ENCODE results near the gene IQCH. TPM values are rescaled to one million over a fixed set of nuclear protein-coding genes. Genes with fewer than 3 reads are reported as not detected.

The IQCH gene
- total and polyA plus RNA-seq, 9 of the 15 experiments (the other 6 are each of a cell fraction or from before 2014, with no cell fraction given): 1.8 to 3.9 (median 2.7) TPM

DNA sequence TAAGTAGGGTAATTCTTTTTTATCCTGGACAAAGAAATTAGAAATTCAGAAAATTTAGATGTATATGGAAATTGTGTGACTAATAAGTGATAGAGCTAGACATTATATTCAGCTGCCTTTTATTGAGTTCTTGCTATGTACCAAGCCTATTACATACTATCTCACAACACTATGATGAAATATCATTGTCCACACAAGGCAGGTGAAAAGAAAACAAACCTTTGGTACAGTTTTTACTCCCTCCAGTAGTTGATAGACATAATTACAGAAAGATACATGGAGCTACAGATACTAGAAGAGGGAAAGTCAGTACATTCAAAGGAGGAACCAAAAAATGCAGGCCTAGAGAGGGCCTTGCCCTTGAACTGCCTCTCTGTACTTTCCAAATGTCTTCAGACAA, 4.8 kb downstream of the IQCH start:
- H3K9ac ChIP-seq (ENCODE audit: insufficient read depth in 1 of 2, low read depth in 2 of 2, low read length in 2 of 2): no peak overlapping the region
- BruUV-seq (replicated peaks): no TSS peak
- DNase-seq (ENCODE audit: extremely low read depth in 1 of 4, low spot score in 3 of 4) (no peak), ATAC-seq (no peak), FAIRE-seq (no peak)
- no peaks in the 10 kb centered on the region for H3K9me3 ChIP-seq (replicated peaks; ENCODE audit: control insufficient read depth, insufficient read depth, low read depth, low read length)
- ChIA-PET POLR2A (interaction anchor here (0.8 kb wide), 1 partner anchor 22 kb away, joined by 3 read pairs; no protein-coding TSS in a partner anchor), CTCF (ENCODE audit: low intra/inter-chr PET ratio) (no interaction called here)
- no peak overlapping the region for H3K27ac ChIP-seq (ENCODE audit: extremely low read depth, low read depth, low read length)
- peaks cover under 1% of the 10 kb centered on the region; the same call in 1 of the 3 replicates for H3K79me2 ChIP-seq (ENCODE audit: control insufficient read depth, insufficient read depth, low read length)
- no peak overlapping the region for H3K4me3 ChIP-seq
- no peaks in the 10 kb centered on the region for H3K36me3 ChIP-seq (ENCODE audit: control insufficient read depth, insufficient read depth, low read length)
- no peaks in the 10 kb centered on the region for H3K27me3 ChIP-seq (ENCODE audit: control insufficient read depth in 2 of 2, insufficient read depth in 2 of 2, low read length in 2 of 2)
- no peaks in the 10 kb centered on the region for H4K20me1 ChIP-seq (replicated peaks; ENCODE audit: control insufficient read depth, insufficient read depth, low read length)
- peaks cover 4 to 11% of the 10 kb centered on the region in 2 experiments; a peak in 4 of 5 replicates for H3K4me1 ChIP-seq (replicated peaks in 1 of 2; ENCODE audit: control insufficient read depth in 2 of 2, insufficient read depth in 2 of 2, low read length in 2 of 2)
- H3K9me1 ChIP-seq (ENCODE audit: control insufficient read depth, insufficient read depth, low read length): no peaks in the 10 kb centered on the region
- H3K4me2 ChIP-seq (ENCODE audit: insufficient read depth, low read length): no peak overlapping the region
- TF ChIP-seq CEBPG (CRISPR knock-in tag; IDR thresholded peaks at IDR 0.05): no peak
- TF ChIP-seq CEBPG (tag; conservative IDR thresholded peaks at IDR 0.05 in 1 of 2, IDR thresholded peaks at IDR 0.05 in 1 of 2): 0 out of 4 replicates have a peak, but pooled peaks of 1 of the 2 experiments have one; percentile 46
- no peak for TF ChIP-seq IRF2 (CRISPR knock-in tag; IDR thresholded peaks at IDR 0.05)
- H2AFZ ChIP-seq (ENCODE audit: low read depth, low read length): no peak overlapping the region
- in situ Hi-C loops (cut with MboI) (no loop called here), intact Hi-C loops (cut with micrococcal nuclease) (no loop called here)

DNA sequence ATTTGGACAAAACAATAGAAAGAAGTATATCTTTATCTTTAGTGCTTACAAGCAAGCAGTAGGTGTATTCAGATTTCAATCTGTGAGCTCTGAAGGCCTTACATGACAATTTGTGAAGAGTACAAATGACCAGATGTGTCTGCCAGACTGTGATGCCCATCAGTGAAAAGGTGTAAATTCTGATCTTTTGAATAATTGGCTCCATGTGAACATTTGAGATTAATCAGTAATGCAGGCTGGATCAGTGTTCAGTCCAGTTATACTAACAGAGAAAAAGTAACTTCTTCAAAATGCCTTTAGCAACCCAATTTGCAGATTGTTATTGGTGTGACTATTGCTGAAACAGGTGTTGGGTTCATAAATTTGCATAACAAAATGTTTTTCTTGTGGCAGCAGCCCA, 5.2 kb downstream of the IQCH start:
- Histone ChIP-seq H3K4me1 (replicated peaks in 1 of 2; ENCODE audit: control insufficient read depth in 2 of 2, insufficient read depth in 2 of 2, low read length in 2 of 2) (peaks cover 2 to 11% of the 10 kb centered on the region in 2 experiments; a peak in 4 of 5 replicates), H2AFZ (ENCODE audit: low read depth, low read length) (no peak overlapping the region), H3K9me1 (ENCODE audit: control insufficient read depth, insufficient read depth, low read length) (no peaks in the 10 kb centered on the region), H3K27me3 (ENCODE audit: control insufficient read depth in 2 of 2, insufficient read depth in 2 of 2, low read length in 2 of 2) (no peaks in the 10 kb centered on the region), H3K4me3 (no peak overlapping the region), H3K9me3 (replicated peaks; ENCODE audit: control insufficient read depth, insufficient read depth, low read depth, low read length) (no peaks in the 10 kb centered on the region), H3K79me2 (ENCODE audit: control insufficient read depth, insufficient read depth, low read length) (no peaks in the 10 kb centered on the region), H3K4me2 (ENCODE audit: insufficient read depth, low read length) (no peak overlapping the region), H3K9ac (ENCODE audit: insufficient read depth in 1 of 2, low read depth in 2 of 2, low read length in 2 of 2) (no peak overlapping the region), H3K27ac (ENCODE audit: extremely low read depth, low read depth, low read length) (no peak overlapping the region), H4K20me1 (replicated peaks; ENCODE audit: control insufficient read depth, insufficient read depth, low read length) (no peaks in the 10 kb centered on the region), H3K36me3 (ENCODE audit: control insufficient read depth, insufficient read depth, low read length) (no peaks in the 10 kb centered on the region)
- no peak for TF ChIP-seq PHF8 (IDR thresholded peaks at IDR 0.05; ENCODE audit: borderline replicate concordance, low read length)
- no TSS peak for BruUV-seq (replicated peaks)
- ChIA-PET CTCF (ENCODE audit: low intra/inter-chr PET ratio) (no interaction called here), POLR2A (interaction anchor here (0.8 kb wide), 1 partner anchor 21 kb away, joined by 3 read pairs; no protein-coding TSS in a partner anchor)
- no peak for FAIRE-seq
- ATAC-seq: no peak
- in situ Hi-C loops (cut with MboI) (no loop called here), intact Hi-C loops (cut with micrococcal nuclease) (no loop called here)
- DNase-seq (ENCODE audit: extremely low read depth in 1 of 4, low spot score in 3 of 4): no peak

Measured in K562 (cell line).